HUES6 (cell line): ENCODE data around the gene GPR149.

Source experiments
- H3K27ac ChIP-seq: 2 replicates; pipeline ENCODE4 v1.7.0; 2013; ENCODE audit warnings: low read depth, mild to moderate bottlenecking, low read length, inconsistent platforms
- H3K27me3 ChIP-seq: 2 replicates; pipeline ENCODE4 v1.6.1; 2013; ENCODE audit warnings: low read length; ENCODE audit not compliant: control insufficient read depth, insufficient read depth
- H3K36me3 ChIP-seq: 2 replicates; pipeline ENCODE4 v1.6.1; 2013; ENCODE audit warnings: low read length; ENCODE audit not compliant: control insufficient read depth, insufficient read depth
- H3K4me1 ChIP-seq: 2 replicates; pipeline ENCODE4 v1.6.1; 2013; ENCODE audit warnings: low read length; ENCODE audit not compliant: control insufficient read depth, insufficient read depth
- H3K4me3 ChIP-seq: 2 replicates; pipeline ENCODE4 v1.5.1; 2013; ENCODE audit warnings: low read depth, low read length
- H3K9ac ChIP-seq: one replicate; pipeline ENCODE4 v1.6.1; 2013; ENCODE audit warnings: mild to moderate bottlenecking, low read length
- H3K9me3 ChIP-seq: 2 replicates; pipeline ENCODE4 v1.6.1; 2013; ENCODE audit warnings: low read depth, low read length; ENCODE audit not compliant: control insufficient read depth, insufficient read depth

GPR149 gene

GRCh38 chr3:154338570-154338969 lies 91.4 kb downstream of the GPR149 start:
- Histone ChIP-seq H3K9ac (no peak overlapping the region), H3K27me3 (no peaks in the 10 kb centered on the region), H3K4me1 (no peaks in the 10 kb centered on the region), H3K4me3 (no peak overlapping the region), H3K27ac (no peak overlapping the region), H3K36me3 (no peaks in the 10 kb centered on the region), H3K9me3 (no peaks in the 10 kb centered on the region)

GRCh38 chr3:154338008-154338407 lies 92.0 kb downstream of the GPR149 start:
- H3K4me3 ChIP-seq = no peak overlapping the region
- no peak overlapping the region for H3K27ac ChIP-seq
- H3K36me3 ChIP-seq = no peaks in the 10 kb centered on the region
- H3K27me3 ChIP-seq = no peaks in the 10 kb centered on the region
- H3K4me1 ChIP-seq = no peaks in the 10 kb centered on the region
- H3K9ac ChIP-seq = no peak overlapping the region
- no peaks in the 10 kb centered on the region for H3K9me3 ChIP-seq

- Histone ChIP-seq H3K27ac (no peak overlapping the region), H3K4me1 (no peaks in the 10 kb centered on the region), H3K36me3 (no peaks in the 10 kb centered on the region), H3K4me3 (no peak overlapping the region), H3K27me3 (no peaks in the 10 kb centered on the region), H3K9ac (no peak overlapping the region), H3K9me3 (no peaks in the 10 kb centered on the region)
These were observed 95.0 kb downstream of the GPR149 start for GRCh38 chr3:154334973-154335420.

GRCh38 chr3:154327871-154328270 lies 102.1 kb downstream of the GPR149 start:
- H3K4me3 ChIP-seq = no peak overlapping the region
- H3K4me1 ChIP-seq = no peaks in the 10 kb centered on the region
- no peak overlapping the region for H3K27ac ChIP-seq
- no peaks in the 10 kb centered on the region for H3K27me3 ChIP-seq
- no peaks in the 10 kb centered on the region for H3K9me3 ChIP-seq
- H3K36me3 ChIP-seq = no peaks in the 10 kb centered on the region
- no peak overlapping the region for H3K9ac ChIP-seq

GRCh38 chr3:154324919-154325318 lies 105.1 kb downstream of the GPR149 start:
- peak overlapping the region; percentile 92 for H3K9ac ChIP-seq
- no peak overlapping the region for H3K27ac ChIP-seq
- H3K27me3 ChIP-seq = no peaks in the 10 kb centered on the region
- no peaks in the 10 kb centered on the region for H3K9me3 ChIP-seq
- H3K4me1 ChIP-seq = peaks cover 8% of the 10 kb centered on the region
- peaks cover 8% of the 10 kb centered on the region; the same call in 1 of the 2 replicates for H3K36me3 ChIP-seq
- H3K4me3 ChIP-seq = peak overlapping the region; percentile 98

- peaks cover 16% of the 10 kb centered on the region for H3K4me1 ChIP-seq
- H3K9ac ChIP-seq = peak within 1 kb of the TSS; percentile 92
- H3K9me3 ChIP-seq = no peaks in the 10 kb centered on the region
- H3K4me3 ChIP-seq = peak within 1 kb of the TSS; percentile 98
- H3K36me3 ChIP-seq = peaks cover 8% of the 10 kb centered on the region; the same call in 1 of the 2 replicates
- H3K27me3 ChIP-seq = no peaks in the 10 kb centered on the region
- peak within 1 kb of the TSS; percentile 92 for H3K27ac ChIP-seq
These were observed 105.9 kb downstream of the GPR149 start, which contains the start of gene DHX36 for GRCh38 chr3:154323891-154324738. TSS of gene DHX36 (minus strand) at chr3:154324487. CDS start at chr3:154324416, 71 bp downstream.

GRCh38 chr3:154316974-154317767 lies 112.8 kb downstream of the GPR149 start:
- peaks cover 39% of the 10 kb centered on the region for H3K36me3 ChIP-seq

GRCh38 chr3:154314152-154314551 lies 115.8 kb downstream of the GPR149 start:
- H3K4me1 ChIP-seq = peaks cover 8% of the 10 kb centered on the region; the same call in 1 of the 2 replicates
- no peak overlapping the region for H3K4me3 ChIP-seq
- H3K9ac ChIP-seq = no peak overlapping the region
- H3K9me3 ChIP-seq = no peaks in the 10 kb centered on the region
- H3K27ac ChIP-seq = no peak overlapping the region
- H3K36me3 ChIP-seq = peaks cover 60% of the 10 kb centered on the region
- no peaks in the 10 kb centered on the region for H3K27me3 ChIP-seq

More at GRCh38 chr3:154316974-154317767, 112.8 kb downstream of the GPR149 start:
- H3K9ac ChIP-seq = no peak overlapping the region
- no peaks in the 10 kb centered on the region for H3K27me3 ChIP-seq
- peaks cover 24% of the 10 kb centered on the region for H3K4me1 ChIP-seq
- no peak overlapping the region for H3K4me3 ChIP-seq
- no peak overlapping the region for H3K27ac ChIP-seq
- H3K9me3 ChIP-seq = no peaks in the 10 kb centered on the region

- H3K27ac ChIP-seq = no peak overlapping the region
- H3K27me3 ChIP-seq = no peaks in the 10 kb centered on the region
- no peak overlapping the region for H3K9ac ChIP-seq
- H3K4me1 ChIP-seq = no peaks in the 10 kb centered on the region
- H3K36me3 ChIP-seq = peaks cover 88% of the 10 kb centered on the region
- H3K4me3 ChIP-seq = no peak overlapping the region
- no peaks in the 10 kb centered on the region for H3K9me3 ChIP-seq
These were observed 119.2 kb downstream of the GPR149 start for GRCh38 chr3:154310840-154311239.

GRCh38 chr3:154307363-154307762 lies 122.6 kb downstream of the GPR149 start:
- Histone ChIP-seq H3K27ac (no peak overlapping the region), H3K36me3 (peaks cover 93% of the 10 kb centered on the region), H3K4me3 (no peak overlapping the region), H3K27me3 (no peaks in the 10 kb centered on the region), H3K9me3 (no peaks in the 10 kb centered on the region), H3K9ac (no peak overlapping the region), H3K4me1 (no peaks in the 10 kb centered on the region)

- H3K27ac ChIP-seq = no peak overlapping the region
- H3K27me3 ChIP-seq = no peaks in the 10 kb centered on the region
- peaks cover 99% of the 10 kb centered on the region for H3K36me3 ChIP-seq
- no peaks in the 10 kb centered on the region for H3K4me1 ChIP-seq
- H3K9ac ChIP-seq = no peak overlapping the region
- no peak overlapping the region for H3K4me3 ChIP-seq
- no peaks in the 10 kb centered on the region for H3K9me3 ChIP-seq
These were observed 125.1 kb downstream of the GPR149 start for GRCh38 chr3:154304936-154305335.
